Activated naive CD4-positive, alpha-beta T cell treated with anti-CD3 and anti-CD28 coated beads for 36 hours (primary cell): ENCODE measurements around the gene REXO4. TPM values are rescaled to one million over a fixed set of nuclear protein-coding genes. Genes with fewer than 3 reads are reported as not detected.
A peak's percentile ranks its signal among the peaks of the same experiment; 100 is the strongest.

Experiments
- CTCF ChIA-PET: fragments of 350-600 bp; sonication (Branson Sonifier 250); formaldehyde crosslinking; loops from one replicate; lab custom pipeline; 2021; ENCODE audit warnings: antibody characterized with exemption; lab: Charles Lee
- DNase-seq: peaks from one replicate; pipeline ENCODE4 v3.0.0-alpha.2; 2020
- H3K27ac Mint-ChIP-seq: one replicate; pipeline ENCODE4 v1.8.0; 2021; ENCODE audit warnings: mild to moderate bottlenecking, mixed read lengths
- H3K27me3 Mint-ChIP-seq: one replicate; pipeline ENCODE4 v1.8.0; 2021; ENCODE audit warnings: low read depth, mixed read lengths
- H3K36me3 Mint-ChIP-seq: one replicate; pipeline ENCODE4 v1.8.0; 2021; ENCODE audit warnings: low read depth, mixed read lengths
- H3K4me1 Mint-ChIP-seq: one replicate; pipeline ENCODE4 v1.8.0; 2021; ENCODE audit warnings: low read depth, mixed read lengths
- H3K4me3 Mint-ChIP-seq: one replicate; pipeline ENCODE4 v1.8.0; 2021; ENCODE audit warnings: mild to moderate bottlenecking, moderate library complexity, mixed read lengths
- H3K9me3 Mint-ChIP-seq: one replicate; pipeline ENCODE4 v1.8.0; 2021; ENCODE audit warnings: mixed read lengths
- intact Hi-C: fragments of 100-400 bp; cut with micrococcal nuclease; formaldehyde crosslinking; loops from one replicate; pipeline ENCODE4 v1.15.1; 2023
- total RNA-seq, 2 experiments: library from RNA; stranded (reverse); gene quantifications; one replicate each; pipeline ENCODE4 v1.2.3, GENCODE V29; 2021

REXO4 gene
- total RNA-seq, 2 experiments from 2014 or later: 22.5 to 27.0 TPM

DNA sequence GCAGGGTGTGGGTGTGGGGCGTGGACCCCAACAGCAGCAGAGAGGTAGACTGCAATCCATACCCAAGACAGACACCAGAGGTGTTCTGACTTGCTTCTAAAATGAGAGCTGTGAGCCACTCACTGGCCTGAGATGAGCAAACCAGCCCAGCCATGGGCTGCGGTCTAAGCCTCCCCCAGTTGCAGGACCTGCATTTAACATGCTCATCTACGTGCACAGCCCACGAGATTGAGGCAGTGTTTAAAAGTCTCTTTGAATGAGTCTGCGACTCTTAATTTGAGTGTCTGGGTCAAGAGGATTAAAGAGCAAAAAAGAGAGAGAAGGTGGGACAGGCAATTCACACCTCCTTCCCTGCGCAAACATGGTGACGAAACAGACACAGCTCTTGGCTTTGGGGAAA lies 47.9 kb downstream of the REXO4 start:
- Mint-ChIP-seq H3K27me3 (no peaks in the 10 kb centered on the region), H3K4me1 (peaks cover 67% of the 10 kb centered on the region), H3K4me3 (peak overlapping the region; percentile 75), H3K9me3 (no peaks in the 10 kb centered on the region), H3K36me3 (peaks cover 83% of the 10 kb centered on the region), H3K27ac (peak overlapping the region; percentile 97)
- DNase-seq: no peak
- intact Hi-C loops: loop anchor here (2.0 to 5.0 kb wide), 4 partner anchors 49 to 1018 kb away; partner anchors contain the start of genes BRD3, REXO4 and SETX
- CTCF ChIA-PET: interaction anchor here (2.4 to 4.7 kb wide), 2 partner anchors 13 to 19 kb away, joined by 16 to 48 read pairs; partner anchors contain the start of genes SURF1 and SURF2

DNA sequence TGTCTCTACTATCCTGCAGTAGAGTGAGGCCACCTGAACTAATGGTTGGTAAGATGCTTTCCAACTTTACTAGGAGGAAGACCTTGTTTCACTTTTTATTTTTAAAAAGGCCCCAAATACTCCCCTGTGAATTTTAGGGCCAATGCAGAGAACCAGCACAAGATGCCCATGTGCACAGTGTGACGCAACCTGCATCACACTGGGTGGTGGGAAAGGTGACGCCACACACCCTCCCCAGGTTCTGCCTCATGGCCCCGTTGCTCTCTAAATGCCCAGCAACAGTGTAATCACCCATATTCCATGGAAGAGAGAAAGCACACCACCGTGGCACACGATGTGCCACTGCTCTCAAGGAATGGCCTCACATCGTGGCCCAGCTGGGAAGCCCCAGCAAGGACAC lies 48.4 kb downstream of the REXO4 start:
- intact Hi-C loops: no loop called here
- H3K4me3 Mint-ChIP-seq: peak overlapping the region; percentile 75
- no peaks in the 10 kb centered on the region for H3K9me3 Mint-ChIP-seq
- DNase-seq: no peak
- H3K4me1 Mint-ChIP-seq: peaks cover 65% of the 10 kb centered on the region
- peaks cover 82% of the 10 kb centered on the region for H3K36me3 Mint-ChIP-seq
- H3K27ac Mint-ChIP-seq: peak overlapping the region; percentile 97
- H3K27me3 Mint-ChIP-seq: no peaks in the 10 kb centered on the region
- CTCF ChIA-PET: interaction anchor here (1.5 to 2.4 kb wide), 2 partner anchors 7 to 18 kb away, joined by 3 to 16 read pairs; no protein-coding TSS in a partner anchor

DNA sequence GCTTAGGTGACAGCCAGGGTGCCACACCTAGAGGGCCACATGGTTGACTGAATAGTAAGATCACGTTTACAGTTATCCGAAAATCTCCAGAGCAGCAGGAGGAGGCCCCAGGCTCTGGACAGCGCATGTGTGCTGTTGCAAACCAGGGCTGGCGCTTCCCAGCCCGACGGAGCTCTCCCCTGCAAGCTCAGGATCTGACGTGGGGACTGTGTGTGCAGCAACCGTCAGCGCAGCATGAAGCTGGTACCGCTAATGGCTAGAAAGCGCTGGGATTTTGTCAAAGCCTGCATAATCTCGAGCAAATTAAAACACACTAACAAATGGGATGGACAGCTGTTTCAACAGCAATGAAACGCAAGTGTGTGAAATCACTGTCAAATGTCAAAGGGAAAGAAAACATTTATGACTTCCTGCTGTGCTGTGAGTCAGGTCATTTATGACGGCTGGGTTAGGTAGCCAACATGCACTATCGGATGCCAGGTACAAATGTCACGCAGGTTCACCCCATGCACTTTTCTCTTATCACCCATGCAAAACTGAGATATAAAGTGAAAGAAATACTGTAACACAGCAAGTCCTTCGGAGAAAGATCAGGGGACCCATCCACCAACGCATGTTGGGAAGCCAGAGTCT lies 49.4 kb downstream of the REXO4 start:
- H3K4me1 Mint-ChIP-seq: peaks cover 60% of the 10 kb centered on the region
- no peak for DNase-seq
- H3K9me3 Mint-ChIP-seq: no peaks in the 10 kb centered on the region
- intact Hi-C loops: no loop called here
- no peaks in the 10 kb centered on the region for H3K27me3 Mint-ChIP-seq
- peak overlapping the region; percentile 97 for H3K27ac Mint-ChIP-seq
- H3K36me3 Mint-ChIP-seq: peaks cover 85% of the 10 kb centered on the region
- peak overlapping the region; percentile 75 for H3K4me3 Mint-ChIP-seq
- CTCF ChIA-PET: interaction anchor here (0.7 to 1.5 kb wide), 2 partner anchors 8 to 18 kb away, joined by 3 read pairs; no protein-coding TSS in a partner anchor

DNA sequence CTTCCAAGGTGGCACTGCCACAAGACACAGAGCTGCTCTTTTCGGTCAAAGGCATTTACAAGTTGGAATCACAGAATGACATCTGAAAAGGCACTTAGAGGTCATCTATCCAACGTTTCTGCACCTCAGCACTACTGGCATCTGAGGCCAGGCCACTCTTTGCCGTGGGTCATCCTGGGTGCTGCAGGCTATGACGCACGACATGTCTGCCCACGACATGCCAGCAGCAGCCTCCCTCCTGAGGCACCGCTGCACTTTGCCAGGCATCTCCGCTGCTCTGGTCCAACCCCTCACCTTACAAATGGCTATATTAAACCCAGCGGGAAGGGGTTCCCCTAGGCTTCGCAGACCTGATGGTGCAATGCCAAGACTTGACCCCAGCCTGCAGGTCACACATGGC lies 50.0 kb downstream of the REXO4 start:
- Mint-ChIP-seq H3K9me3 (no peaks in the 10 kb centered on the region), H3K36me3 (peaks cover 83% of the 10 kb centered on the region), H3K4me1 (peaks cover 56% of the 10 kb centered on the region), H3K27me3 (no peaks in the 10 kb centered on the region), H3K27ac (no peak overlapping the region), H3K4me3 (no peak overlapping the region)
- DNase-seq: no peak
- intact Hi-C loops: no loop called here
- CTCF ChIA-PET: interaction anchor here (1.5 kb wide), 1 partner anchor 9 kb away, joined by 3 read pairs; no protein-coding TSS in a partner anchor

DNA sequence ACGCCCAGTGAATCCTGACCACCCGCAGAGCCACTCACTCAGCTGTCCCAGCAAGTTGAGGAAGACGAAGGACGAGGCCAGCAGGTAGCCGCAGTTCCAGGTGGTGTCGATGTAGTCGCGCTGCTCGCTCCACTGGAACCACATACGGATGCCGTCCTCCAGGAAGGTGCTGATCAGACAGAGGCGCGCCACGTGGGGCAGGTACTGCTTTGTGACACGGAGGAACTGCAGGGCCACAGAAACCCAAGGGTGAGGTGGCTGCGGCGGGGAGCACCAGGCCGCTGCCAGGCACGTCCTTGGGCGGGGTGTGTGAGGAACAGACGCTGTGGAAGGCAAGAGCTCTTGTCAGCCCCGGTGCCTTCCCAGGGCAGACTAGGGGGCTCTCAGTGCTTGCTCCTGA lies 50.6 kb downstream of the REXO4 start:
- Mint-ChIP-seq H3K9me3 (no peaks in the 10 kb centered on the region), H3K27ac (no peak overlapping the region), H3K4me1 (peaks cover 50% of the 10 kb centered on the region), H3K4me3 (no peak overlapping the region), H3K27me3 (no peaks in the 10 kb centered on the region), H3K36me3 (peaks cover 81% of the 10 kb centered on the region)
- no peak for DNase-seq
- CTCF ChIA-PET: no interaction called here
- intact Hi-C loops: no loop called here

DNA sequence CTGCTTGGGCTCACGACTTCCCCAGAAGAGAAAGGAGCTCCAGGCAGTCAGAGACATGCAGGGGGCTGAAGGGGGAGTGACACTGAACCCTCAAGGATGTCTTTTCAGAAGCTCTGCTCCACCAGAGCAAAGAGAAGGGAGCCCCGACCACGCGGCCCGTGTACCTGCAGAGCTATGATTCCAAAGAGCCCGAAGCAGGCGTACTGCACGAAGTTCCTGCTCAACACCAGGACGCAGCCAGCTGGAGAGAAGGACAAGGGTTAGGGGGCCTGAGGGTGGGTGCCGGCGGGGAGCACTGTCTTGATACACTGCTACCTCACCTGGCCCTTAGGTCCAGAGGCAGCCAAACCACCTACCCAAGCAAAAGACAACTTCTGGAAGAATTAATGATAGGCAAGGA lies 51.4 kb downstream of the REXO4 start:
- CTCF ChIA-PET: interaction anchor here (0.7 kb wide), 1 partner anchor 71 kb away, joined by 3 read pairs; no protein-coding TSS in a partner anchor
- intact Hi-C loops: no loop called here
- Mint-ChIP-seq H3K4me1 (peaks cover 45% of the 10 kb centered on the region), H3K9me3 (no peaks in the 10 kb centered on the region), H3K27ac (no peak overlapping the region), H3K27me3 (no peaks in the 10 kb centered on the region), H3K36me3 (peaks cover 81% of the 10 kb centered on the region), H3K4me3 (no peak overlapping the region)
- DNase-seq: no peak

DNA sequence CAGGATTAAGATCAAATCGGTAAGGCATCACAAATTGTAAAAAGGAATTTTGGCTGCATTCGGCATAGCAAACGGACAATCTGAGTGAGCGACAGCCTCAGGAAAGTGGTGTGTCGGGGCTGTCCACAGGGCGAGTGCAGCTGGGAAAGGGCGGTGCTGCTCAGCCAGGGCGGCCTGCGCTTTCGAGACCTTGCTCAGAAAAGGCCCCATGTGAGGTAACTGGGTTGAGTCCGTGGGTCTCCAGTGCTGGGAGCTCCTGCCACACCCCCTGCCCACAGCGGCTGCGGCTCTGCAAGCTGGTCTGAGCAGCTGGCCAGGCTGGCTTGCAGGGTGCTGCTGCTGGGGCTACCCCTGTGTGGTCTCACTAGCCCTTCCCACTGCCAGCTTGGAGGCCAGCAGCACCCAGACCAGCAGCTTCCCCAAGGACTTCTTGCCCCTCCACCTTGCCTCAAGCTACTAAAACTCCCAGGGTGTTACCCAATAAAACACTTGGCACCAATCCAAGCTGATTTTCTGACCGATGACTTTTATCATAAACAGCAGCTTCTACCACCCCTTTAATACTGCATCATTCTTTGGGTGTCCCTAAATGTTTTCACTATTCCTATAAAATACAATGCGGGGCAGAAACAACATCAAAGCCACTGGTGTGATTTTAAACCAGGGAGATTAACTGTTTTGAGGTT lies 55.3 kb downstream of the REXO4 start:
- Mint-ChIP-seq H3K4me3 (no peak overlapping the region), H3K27ac (peak overlapping the region; percentile 90), H3K27me3 (no peaks in the 10 kb centered on the region), H3K9me3 (no peaks in the 10 kb centered on the region), H3K4me1 (peaks cover 41% of the 10 kb centered on the region), H3K36me3 (peaks cover 65% of the 10 kb centered on the region)
- intact Hi-C loops: no loop called here
- no peak for DNase-seq
- CTCF ChIA-PET: interaction anchor here (0.9 kb wide), 1 partner anchor 11 kb away, joined by 4 read pairs; no protein-coding TSS in a partner anchor

DNA sequence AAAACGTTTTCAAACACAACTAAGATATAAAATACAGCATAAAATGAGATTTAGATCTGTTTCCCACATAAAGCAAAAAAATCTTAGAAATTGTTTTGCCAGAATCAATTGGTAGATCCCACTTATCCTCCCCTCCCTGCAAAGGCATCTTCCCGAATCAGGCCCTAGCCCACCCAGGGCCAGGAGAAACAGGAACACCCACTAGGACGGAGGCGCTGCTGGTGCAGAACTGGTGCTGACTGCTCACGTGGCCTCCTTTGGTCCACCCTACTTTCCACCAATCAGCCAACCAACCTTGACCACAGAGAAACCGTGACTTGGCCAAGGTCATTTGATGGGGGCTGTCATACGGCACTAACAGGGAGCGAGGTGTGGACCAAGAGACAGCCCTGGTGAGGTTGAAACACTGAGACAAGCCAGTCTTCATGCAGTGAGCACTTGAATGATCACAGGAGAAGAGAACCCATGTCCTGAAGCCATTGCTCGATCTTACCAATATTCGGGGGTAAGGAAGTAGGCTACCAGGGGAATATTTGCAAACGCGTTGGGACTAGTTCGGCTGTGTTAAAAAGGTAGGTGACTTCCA lies 56.2 kb downstream of the REXO4 start:
- intact Hi-C loops: no loop called here
- Mint-ChIP-seq H3K4me1 (peaks cover 45% of the 10 kb centered on the region), H3K36me3 (peaks cover 60% of the 10 kb centered on the region), H3K27me3 (no peaks in the 10 kb centered on the region), H3K9me3 (no peaks in the 10 kb centered on the region), H3K27ac (peak overlapping the region; percentile 90), H3K4me3 (no peak overlapping the region)
- no peak for DNase-seq
- CTCF ChIA-PET: no interaction called here

DNA sequence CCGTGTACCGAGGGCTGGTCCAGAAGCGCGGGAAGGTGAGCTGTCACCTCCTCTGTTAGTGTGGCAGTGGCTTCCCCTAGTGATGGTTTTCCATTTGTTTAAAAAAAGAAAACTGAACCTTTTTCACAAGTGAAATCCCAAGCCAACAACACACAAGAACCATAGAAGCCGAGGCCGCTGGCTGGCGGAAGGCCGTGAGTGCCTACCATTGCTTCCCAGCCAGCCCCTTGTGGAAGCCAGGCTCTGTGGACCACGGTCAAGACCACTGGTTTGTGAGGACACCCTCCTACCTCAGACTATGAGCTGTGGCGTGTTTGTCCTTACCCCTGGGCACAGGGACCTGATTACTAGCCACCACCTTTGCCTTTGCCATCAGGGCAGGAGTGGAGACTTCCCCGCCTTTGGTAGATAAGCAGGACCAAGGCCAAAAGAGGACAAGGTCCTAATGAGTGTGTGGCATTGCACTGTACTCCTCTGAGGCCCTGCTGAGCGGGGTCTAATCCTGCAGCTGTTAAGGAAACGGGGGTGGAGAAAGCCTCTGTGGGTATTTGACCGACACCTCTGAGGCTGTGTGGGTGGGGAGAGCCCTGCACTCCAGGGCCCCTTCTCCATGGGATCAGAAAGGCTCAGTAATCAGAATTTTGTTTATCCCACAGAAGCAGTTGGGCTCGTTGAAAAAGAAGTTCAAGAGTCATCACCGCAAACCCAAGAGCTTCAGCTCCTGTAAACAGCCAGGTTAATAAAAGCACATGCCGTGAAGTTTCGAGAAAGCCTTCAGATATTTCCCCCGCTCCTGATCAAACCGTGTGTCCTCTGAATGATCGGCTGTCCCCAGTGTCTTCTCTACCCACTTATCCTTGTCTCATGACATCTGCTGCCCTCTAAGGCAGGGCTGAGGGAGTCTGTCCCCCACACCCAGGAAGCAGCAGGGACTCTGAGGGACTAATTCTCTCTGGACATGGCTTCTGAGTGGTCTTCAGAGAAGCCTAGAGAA lies 57.1 kb downstream of the REXO4 start:
- Mint-ChIP-seq H3K9me3 (no peaks in the 10 kb centered on the region), H3K27ac (peak overlapping the region; percentile 90), H3K4me1 (peaks cover 41% of the 10 kb centered on the region), H3K27me3 (no peaks in the 10 kb centered on the region), H3K4me3 (no peak overlapping the region), H3K36me3 (peaks cover 51% of the 10 kb centered on the region)
- intact Hi-C loops: no loop called here
- DNase-seq: peak; percentile 27
- CTCF ChIA-PET: interaction anchor here (0.7 to 1.4 kb wide), 7 partner anchors 10 to 498 kb away, joined by 3 to 4 read pairs (median 3); no protein-coding TSS in a partner anchor

DNA sequence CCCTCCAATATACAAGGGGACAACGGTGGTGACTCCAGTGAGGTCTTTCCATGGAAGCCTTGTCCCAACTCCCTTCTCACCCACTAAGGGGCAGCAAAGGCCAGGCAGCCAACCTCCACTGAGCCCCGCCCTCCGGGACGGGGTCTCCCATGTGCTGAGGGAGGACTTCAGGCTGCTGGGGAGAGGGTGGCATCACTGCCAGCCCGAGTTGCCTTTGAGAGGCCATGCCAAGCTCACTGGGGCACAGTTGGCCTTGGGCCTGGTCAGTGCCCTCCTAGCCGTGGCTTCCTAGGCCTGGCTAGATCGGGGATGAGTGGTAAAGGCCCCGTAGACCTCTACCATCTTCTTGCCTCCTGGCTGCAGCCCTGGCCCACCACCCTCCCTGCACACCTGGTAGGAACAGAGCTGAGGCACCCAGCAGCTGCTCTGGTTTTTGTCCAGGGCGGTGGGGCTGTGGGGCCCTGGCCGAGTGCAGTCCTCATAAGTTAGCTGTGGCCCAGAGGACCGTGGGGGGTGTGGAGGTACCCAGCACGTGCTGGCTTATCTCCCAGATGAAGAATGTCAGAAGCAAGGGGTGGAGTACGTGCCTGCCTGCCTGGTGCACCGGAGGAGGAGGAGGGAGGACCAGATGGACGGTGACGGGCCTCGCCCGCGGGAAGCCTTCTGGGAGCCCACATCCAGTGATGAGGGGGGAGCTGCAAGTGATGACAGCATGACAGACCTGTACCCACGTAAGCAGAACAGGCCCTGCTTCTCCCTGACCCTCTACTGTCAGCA lies 58.2 kb downstream of the REXO4 start:
- peak; percentile 46 for DNase-seq
- Mint-ChIP-seq H3K36me3 (peaks cover 41% of the 10 kb centered on the region), H3K9me3 (no peaks in the 10 kb centered on the region), H3K4me1 (peaks cover 50% of the 10 kb centered on the region), H3K27ac (peak overlapping the region; percentile 90), H3K4me3 (peak overlapping the region; percentile 21), H3K27me3 (no peaks in the 10 kb centered on the region)
- intact Hi-C loops: loop anchor here (5.0 kb wide), 1 partner anchor 128 kb away; no protein-coding TSS in a partner anchor
- CTCF ChIA-PET: interaction anchor here (0.7 to 6.0 kb wide), 7 partner anchors 13 to 497 kb away, joined by 3 to 48 read pairs (median 3); no protein-coding TSS in a partner anchor

DNA sequence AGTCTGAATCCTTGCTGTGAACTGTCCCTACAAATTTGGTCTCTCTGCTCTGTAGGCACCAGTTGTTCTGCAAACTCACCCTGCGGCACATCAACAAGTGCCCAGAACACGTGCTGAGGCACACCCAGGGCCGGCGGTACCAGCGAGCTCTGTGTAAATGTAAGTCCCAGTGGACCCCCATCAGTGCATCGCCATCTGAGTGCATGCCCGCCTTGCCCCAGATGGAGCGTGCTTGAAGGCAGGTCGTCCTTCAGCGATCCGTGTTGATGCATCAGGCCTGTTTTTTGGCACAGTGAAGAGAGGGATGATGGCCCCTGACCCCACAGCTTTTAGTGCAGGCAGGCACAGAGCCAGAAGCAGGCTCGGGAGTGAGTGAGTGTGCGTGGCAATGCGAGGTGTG lies 60.2 kb downstream of the REXO4 start:
- Mint-ChIP-seq H3K9me3 (no peaks in the 10 kb centered on the region), H3K36me3 (peaks cover 25% of the 10 kb centered on the region), H3K4me3 (peak overlapping the region; percentile 75), H3K27me3 (no peaks in the 10 kb centered on the region), H3K4me1 (peaks cover 52% of the 10 kb centered on the region), H3K27ac (peak overlapping the region; percentile 62)
- DNase-seq: no peak
- intact Hi-C loops: loop anchor here (5.0 kb wide), 1 partner anchor 130 kb away; no protein-coding TSS in a partner anchor
- CTCF ChIA-PET: interaction anchor here (6.0 kb wide), 1 partner anchor 15 kb away, joined by 48 read pairs; no protein-coding TSS in a partner anchor
